GM12865 (cell line): ENCODE data around the gene UVRAG.

Experiments
- DNase-seq: peaks from one replicate; pipeline ENCODE4 v3.0.0; 2010; ENCODE audit warnings: low read depth
- H3K4me3 ChIP-seq: 2 replicates; pipeline ENCODE4 v1.5.1; 2011; ENCODE audit warnings: mild to moderate bottlenecking, low read depth, low read length, control low read depth
- CTCF ChIP-seq: IDR thresholded peaks from 2 replicates; pipeline ENCODE4 v1.5.1; 2011; ENCODE audit warnings: low read length, control low read depth, low read depth, inconsistent platforms; ENCODE audit not compliant: insufficient read depth; ENCODE audit errors: missing control alignments

The UVRAG gene

DNA sequence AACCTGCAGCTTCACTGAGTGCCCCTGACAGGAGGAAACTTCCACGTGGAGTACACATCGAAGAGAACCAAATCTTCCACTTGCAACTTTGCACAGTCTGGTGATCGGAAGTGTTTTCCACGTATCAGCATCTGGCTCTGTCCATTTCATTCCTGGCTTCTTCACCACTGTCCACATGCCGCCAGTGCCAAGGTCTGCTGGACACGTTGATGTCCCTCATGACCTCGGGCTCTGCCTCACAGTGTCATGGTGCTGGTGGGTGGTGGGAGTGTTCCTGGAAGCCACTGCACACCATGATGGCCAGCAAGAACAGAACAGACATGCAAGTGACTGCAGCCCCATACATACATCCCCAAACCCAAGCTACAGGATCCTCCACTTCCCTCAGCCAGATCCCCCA lies 342.9 kb downstream of the UVRAG start:
- H3K4me3 ChIP-seq = no peak overlapping the region
- TF ChIP-seq CTCF = no peak
- no peak for DNase-seq

GRCh38 chr11:76158394-76159302 lies 343.6 kb downstream of the UVRAG start:
- H3K4me3 ChIP-seq = no peak overlapping the region
- DNase-seq = no peak
- TF ChIP-seq CTCF = no peak

DNA sequence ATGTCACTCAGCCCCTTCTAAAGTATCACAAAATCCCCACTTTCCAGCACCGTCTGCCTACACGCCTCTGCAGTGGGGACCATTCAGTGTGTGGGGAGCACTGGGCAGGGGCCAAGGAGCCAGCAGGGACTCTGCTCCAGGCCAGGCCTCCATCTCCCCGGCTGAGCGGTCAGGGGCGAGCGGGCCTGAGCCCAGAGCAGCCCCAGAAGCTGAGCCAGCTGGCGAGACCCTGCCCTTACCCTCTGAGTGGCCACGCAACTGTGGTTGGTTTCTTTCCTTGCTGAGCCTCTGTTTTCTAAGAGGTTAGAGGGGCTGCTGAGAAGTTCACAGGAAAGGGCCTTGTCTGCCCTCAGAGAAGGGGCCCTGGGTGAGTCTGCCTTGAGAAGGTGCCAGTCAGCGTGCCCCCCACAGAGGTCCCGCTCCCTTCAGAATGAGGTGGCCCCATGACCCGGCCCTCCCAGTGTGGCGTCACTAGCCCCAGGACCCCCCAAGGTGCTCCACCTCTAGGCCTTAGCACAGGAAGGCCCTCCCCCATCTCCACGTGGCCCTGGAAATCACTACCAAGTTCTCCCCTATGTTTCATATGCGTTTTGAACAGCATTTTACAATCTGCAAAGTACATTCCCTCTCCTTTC lies 344.4 kb downstream of the UVRAG start:
- DNase-seq = no peak
- H3K4me3 ChIP-seq = no peak overlapping the region
- TF ChIP-seq CTCF = no peak

DNA sequence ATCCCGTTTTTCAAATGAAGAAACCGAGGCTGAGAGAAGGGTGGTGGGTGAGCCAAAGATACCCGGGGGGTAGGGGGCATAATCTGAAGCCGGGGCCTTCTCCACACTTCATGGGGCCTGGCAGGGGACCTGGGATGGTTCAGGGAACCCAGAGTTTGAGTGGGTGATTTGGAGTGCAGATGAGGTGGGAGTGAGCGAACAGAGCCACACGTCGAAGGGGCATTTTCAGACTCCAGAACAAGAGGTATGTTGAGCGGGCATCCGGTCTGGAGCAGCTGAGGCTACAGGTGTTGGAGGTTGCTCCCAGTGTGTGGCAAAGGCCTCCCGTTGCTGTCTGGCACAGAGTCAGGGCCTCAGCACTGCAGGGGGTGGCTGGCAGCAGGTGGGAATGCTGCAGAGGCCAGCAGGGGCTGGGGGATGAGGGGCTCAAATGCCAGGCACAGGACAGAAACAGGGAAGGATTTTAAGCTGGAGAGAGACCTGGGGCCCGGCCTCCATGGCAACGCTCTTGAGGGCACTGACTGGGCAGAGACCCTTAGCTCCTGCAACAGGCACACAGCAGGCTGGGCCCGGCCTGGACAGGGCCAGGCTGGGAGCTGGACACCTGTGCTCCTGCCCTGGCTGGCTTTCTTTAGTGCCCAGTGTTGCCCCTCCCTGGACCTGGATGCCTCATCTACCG lies 345.1 kb downstream of the UVRAG start:
- TF ChIP-seq CTCF = no peak
- no peak for DNase-seq
- H3K4me3 ChIP-seq = no peak overlapping the region

GRCh38 chr11:76160856-76161255 lies 345.8 kb downstream of the UVRAG start:
- H3K4me3 ChIP-seq = no peak overlapping the region
- TF ChIP-seq CTCF = no peak
- DNase-seq = no peak

- no peak overlapping the region for H3K4me3 ChIP-seq
- TF ChIP-seq CTCF = no peak
- no peak for DNase-seq
Measured at GRCh38 chr11:76161261-76161961, 346.4 kb downstream of the UVRAG start.
